ENCODE measurements around the gene OR5D16.

OR5D16 gene

DNA sequence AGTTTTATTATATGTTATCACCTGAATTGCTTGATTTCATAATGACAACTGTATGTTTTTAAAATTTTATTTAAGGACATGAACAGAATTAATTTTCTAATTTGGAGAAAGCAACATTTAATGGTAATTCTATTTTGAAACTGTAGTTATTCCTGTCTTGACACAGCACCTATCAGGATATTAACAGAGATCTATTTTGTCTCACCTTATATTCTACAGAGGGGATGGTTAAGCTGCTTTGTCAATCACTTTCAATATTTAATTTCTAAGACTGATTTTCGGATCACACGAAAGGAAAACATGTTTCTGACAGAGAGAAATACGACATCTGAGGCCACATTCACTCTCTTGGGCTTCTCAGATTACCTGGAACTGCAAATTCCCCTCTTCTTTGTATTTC lies at the start of gene OR5D16:
Gene OR5D16 (plus strand): TSS at position 301 of the 400 bp plus-strand sequence. CDS start 0 bp downstream, at position 301.
- Histone ChIP-seq H3K36me3 (ENCODE audit: insufficient read depth) (no peaks in the 10 kb centered on the region), H3K27ac (no peak within 1 kb of the TSS), H3K9ac (no peak within 1 kb of the TSS), H2AFZ (ENCODE audit: low read depth) (no peak within 1 kb of the TSS), H3K4me2 (no peak within 1 kb of the TSS), H4K20me1 (ENCODE audit: insufficient read depth) (no peaks in the 10 kb centered on the region), H3K4me1 (ENCODE audit: low read depth, poor library complexity, severe bottlenecking) (no peaks in the 10 kb centered on the region), H3K79me2 (ENCODE audit: insufficient read depth, low read depth) (no peaks in the 10 kb centered on the region), H3K27me3 (ENCODE audit: insufficient read depth, low read depth) (no peaks in the 10 kb centered on the region), H3K4me3 (IDR thresholded peaks at IDR 0.05; ENCODE audit: insufficient read depth, low read depth, low read length) (no peak within 1 kb of the TSS)
- TF ChIP-seq, protein P1, sequence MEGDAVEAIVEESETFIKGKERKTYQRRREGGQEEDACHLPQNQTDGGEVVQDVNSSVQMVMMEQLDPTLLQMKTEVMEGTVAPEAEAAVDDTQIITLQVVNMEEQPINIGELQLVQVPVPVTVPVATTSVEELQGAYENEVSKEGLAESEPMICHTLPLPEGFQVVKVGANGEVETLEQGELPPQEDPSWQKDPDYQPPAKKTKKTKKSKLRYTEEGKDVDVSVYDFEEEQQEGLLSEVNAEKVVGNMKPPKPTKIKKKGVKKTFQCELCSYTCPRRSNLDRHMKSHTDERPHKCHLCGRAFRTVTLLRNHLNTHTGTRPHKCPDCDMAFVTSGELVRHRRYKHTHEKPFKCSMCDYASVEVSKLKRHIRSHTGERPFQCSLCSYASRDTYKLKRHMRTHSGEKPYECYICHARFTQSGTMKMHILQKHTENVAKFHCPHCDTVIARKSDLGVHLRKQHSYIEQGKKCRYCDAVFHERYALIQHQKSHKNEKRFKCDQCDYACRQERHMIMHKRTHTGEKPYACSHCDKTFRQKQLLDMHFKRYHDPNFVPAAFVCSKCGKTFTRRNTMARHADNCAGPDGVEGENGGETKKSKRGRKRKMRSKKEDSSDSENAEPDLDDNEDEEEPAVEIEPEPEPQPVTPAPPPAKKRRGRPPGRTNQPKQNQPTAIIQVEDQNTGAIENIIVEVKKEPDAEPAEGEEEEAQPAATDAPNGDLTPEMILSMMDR (conservative IDR thresholded peaks at IDR 0.05; ENCODE audit: low read depth, low read length), result no peak

DNA sequence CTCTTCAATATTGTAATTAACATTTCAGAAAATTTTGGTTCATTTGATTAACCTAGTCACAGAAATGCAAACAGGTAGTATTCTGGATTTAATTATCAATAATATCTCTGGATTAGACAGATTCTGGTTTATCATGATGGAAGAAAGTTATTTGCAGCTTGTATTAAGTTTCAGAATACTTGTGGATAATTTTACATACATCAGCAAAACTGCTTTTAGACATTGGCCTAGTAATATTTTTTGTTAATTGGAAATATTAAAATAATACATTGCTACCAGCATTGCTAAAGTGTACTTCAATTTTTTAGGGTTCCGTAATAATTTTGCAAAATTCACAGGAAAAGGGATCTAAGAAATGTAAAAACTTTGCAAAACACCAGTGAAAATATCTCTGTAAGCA lies 46.9 kb upstream of the OR5D16 start:
- H3K36me3 ChIP-seq (ENCODE audit: insufficient read depth), result no peaks in the 10 kb centered on the region
- no peak overlapping the region for H2AFZ ChIP-seq (ENCODE audit: low read depth)
- H3K27ac ChIP-seq, result no peak overlapping the region
- no peaks in the 10 kb centered on the region for H3K27me3 ChIP-seq (ENCODE audit: insufficient read depth, low read depth)
- no peaks in the 10 kb centered on the region for H4K20me1 ChIP-seq (ENCODE audit: insufficient read depth)
- no peak overlapping the region for H3K4me2 ChIP-seq
- no peaks in the 10 kb centered on the region for H3K79me2 ChIP-seq (ENCODE audit: insufficient read depth, low read depth)
- TF ChIP-seq, protein P1 (conservative IDR thresholded peaks at IDR 0.05; ENCODE audit: low read depth, low read length), result no peak
- no peaks in the 10 kb centered on the region for H3K4me1 ChIP-seq (ENCODE audit: low read depth, poor library complexity, severe bottlenecking)
- no peak overlapping the region for H3K9ac ChIP-seq
- no peak overlapping the region for H3K4me3 ChIP-seq (IDR thresholded peaks at IDR 0.05; ENCODE audit: insufficient read depth, low read depth, low read length)

DNA sequence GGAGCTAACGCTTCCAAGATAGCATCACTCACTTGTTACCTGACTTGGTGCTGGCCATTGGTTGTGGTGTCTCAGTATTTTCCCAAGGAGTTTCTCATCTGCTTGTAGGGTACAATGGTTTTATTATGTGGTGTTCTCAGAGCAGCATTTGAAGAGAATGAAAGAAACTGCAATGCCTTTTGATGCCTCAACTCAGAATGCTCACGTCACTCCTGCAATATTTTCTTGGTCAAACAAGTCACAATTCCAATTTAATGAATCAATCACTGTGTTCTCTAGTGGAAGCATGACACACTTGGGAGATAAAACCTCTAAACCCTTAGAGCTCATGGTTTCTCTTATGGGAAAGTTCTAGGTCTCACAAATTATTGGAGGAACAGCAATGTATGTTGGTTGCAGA lies 45.2 kb upstream of the OR5D16 start:
- H3K36me3 ChIP-seq (ENCODE audit: insufficient read depth), result no peaks in the 10 kb centered on the region
- H3K9ac ChIP-seq, result no peak overlapping the region
- no peak overlapping the region for H3K4me2 ChIP-seq
- no peaks in the 10 kb centered on the region for H3K27me3 ChIP-seq (ENCODE audit: insufficient read depth, low read depth)
- no peak overlapping the region for H3K4me3 ChIP-seq (IDR thresholded peaks at IDR 0.05; ENCODE audit: insufficient read depth, low read depth, low read length)
- no peaks in the 10 kb centered on the region for H4K20me1 ChIP-seq (ENCODE audit: insufficient read depth)
- H3K79me2 ChIP-seq (ENCODE audit: insufficient read depth, low read depth), result no peaks in the 10 kb centered on the region
- TF ChIP-seq, protein P1 (conservative IDR thresholded peaks at IDR 0.05; ENCODE audit: low read depth, low read length), result no peak
- H2AFZ ChIP-seq (ENCODE audit: low read depth), result no peak overlapping the region
- H3K4me1 ChIP-seq (ENCODE audit: low read depth, poor library complexity, severe bottlenecking), result no peaks in the 10 kb centered on the region
- H3K27ac ChIP-seq, result no peak overlapping the region

DNA sequence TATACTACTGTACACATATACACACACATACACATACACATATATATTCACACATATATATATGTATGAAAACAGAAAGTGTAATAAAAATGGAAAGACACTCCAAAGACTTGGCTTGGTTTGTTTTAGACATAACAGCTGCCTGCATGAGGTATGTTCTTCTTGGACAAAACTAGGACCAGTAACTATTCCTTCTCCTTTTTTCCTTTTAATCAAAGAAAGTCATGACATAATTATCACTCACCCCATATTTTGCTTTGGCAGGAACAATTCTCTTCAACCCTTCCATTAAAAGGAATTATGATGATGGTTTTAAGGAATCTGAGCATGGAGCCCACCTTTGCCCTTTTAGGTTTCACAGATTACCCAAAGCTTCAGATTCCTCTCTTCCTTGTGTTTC lies 43.3 kb upstream of the OR5D16 start, which contains the start of gene OR5D14:
Gene OR5D14 (plus strand): TSS at position 301 of the 400 bp plus-strand sequence. CDS start 0 bp downstream, at position 301.
- H3K27me3 ChIP-seq (ENCODE audit: insufficient read depth, low read depth), result no peaks in the 10 kb centered on the region

More for the DNA sequence above, 43.3 kb upstream of the OR5D16 start, which contains the start of gene OR5D14:
- TF ChIP-seq, protein P1 (conservative IDR thresholded peaks at IDR 0.05; ENCODE audit: low read depth, low read length), result no peak
- Histone ChIP-seq H3K9ac (no peak within 1 kb of the TSS), H4K20me1 (ENCODE audit: insufficient read depth) (no peaks in the 10 kb centered on the region), H3K4me2 (no peak within 1 kb of the TSS), H3K4me3 (IDR thresholded peaks at IDR 0.05; ENCODE audit: insufficient read depth, low read depth, low read length) (no peak within 1 kb of the TSS), H3K79me2 (ENCODE audit: insufficient read depth, low read depth) (no peaks in the 10 kb centered on the region), H3K4me1 (ENCODE audit: low read depth, poor library complexity, severe bottlenecking) (no peaks in the 10 kb centered on the region), H3K27ac (no peak within 1 kb of the TSS), H3K36me3 (ENCODE audit: insufficient read depth) (no peaks in the 10 kb centered on the region), H2AFZ (ENCODE audit: low read depth) (no peak within 1 kb of the TSS)

Measured in KMS-11 (cell line).